Uterus (tissue), 2 donors: ENCODE results near the gene MGAT2.

ENCODE experiments used
- CTCF ChIP-seq, 4 experiments: fragments of 200-600 bp in 2 of 4; fragments of 450-650 bp in 2 of 4; sonication (generic) in 2 of 4; IDR thresholded peaks; one replicate each; pipeline ENCODE4 v1.5.1; 2016 to 2019; ENCODE audit warnings: antibody characterized with exemption in 4 of 4, mild to moderate bottlenecking in 2 of 4, moderate library complexity in 1 of 4
- POLR2A ChIP-seq, 2 donors: fragments of 450-650 bp; IDR thresholded peaks; one replicate each; pipeline ENCODE4 v1.6.1; 2016; ENCODE audit warnings: antibody characterized with exemption in 2 of 2, mild to moderate bottlenecking in 1 of 2, moderate library complexity in 1 of 2

- TF ChIP-seq POLR2A (IDR thresholded peaks at IDR 0.05) (no peak), CTCF (IDR thresholded peaks at IDR 0.05) (no peak)
Observed at GRCh38 chr14:49582113-49582977, 38.3 kb upstream of the MGAT2 start.
